Activated naive CD4-positive, alpha-beta T cell (primary cell): ENCODE measurements around the gene RPSA.
"Not testable (repeated sequence)": the region's sequence is repeated elsewhere in the genome, so short reads cannot be mapped to it uniquely, and the experiment has no call there.

ENCODE experiments used
- DNase-seq, 4 experiments: peaks; one replicate each; lab custom pipeline; 2025; lab: John Stamatoyannopoulos, UW

Gene RPSA

DNA sequence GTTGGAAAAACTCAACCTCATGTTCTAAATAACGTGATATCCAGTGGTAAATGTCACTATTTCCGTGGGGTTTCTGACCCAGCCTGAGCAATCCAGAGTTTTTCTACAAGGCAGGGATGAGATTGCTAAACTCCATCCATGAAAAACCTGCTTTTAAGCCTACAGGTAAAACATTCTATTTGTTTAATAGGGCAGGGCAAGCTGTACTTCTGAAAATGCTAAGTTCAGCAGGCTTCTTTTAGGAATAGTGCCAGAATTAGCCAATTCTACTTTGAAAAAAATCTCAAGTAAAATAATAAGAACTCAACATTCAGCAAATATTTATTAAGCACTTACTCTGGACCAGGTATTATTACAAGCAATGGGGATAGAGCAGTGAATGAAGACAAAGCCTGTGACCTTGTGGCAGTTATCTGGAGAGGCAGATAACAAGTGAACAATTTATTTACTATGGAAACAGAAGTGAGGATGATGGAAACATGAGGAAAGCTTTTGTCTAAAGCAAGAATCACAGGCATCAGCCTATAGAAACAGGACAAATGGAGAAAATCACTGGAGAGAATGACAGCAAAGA lies 13.3 kb downstream of the RPSA start:
- no peak for DNase-seq

DNA sequence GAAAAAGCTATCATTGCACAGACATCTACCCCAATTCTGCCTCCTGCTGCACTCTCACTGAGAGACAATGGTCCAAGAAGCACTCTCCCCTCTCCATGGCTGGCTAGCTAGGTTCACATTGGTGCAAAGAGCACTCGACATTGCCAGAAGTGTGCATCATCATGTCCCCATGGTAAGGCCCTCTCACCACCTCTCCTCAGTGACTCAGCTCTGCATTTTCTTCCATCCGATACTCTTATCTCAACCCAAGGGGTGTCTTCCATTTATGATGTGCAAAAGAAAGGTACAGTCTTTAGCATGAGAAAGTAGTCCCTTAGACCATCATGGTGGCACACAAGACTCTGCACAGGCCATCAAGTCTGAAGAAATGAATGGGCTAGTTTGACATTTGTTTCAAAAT lies 14.0 kb downstream of the RPSA start:
- DNase-seq, result no peak

DNA sequence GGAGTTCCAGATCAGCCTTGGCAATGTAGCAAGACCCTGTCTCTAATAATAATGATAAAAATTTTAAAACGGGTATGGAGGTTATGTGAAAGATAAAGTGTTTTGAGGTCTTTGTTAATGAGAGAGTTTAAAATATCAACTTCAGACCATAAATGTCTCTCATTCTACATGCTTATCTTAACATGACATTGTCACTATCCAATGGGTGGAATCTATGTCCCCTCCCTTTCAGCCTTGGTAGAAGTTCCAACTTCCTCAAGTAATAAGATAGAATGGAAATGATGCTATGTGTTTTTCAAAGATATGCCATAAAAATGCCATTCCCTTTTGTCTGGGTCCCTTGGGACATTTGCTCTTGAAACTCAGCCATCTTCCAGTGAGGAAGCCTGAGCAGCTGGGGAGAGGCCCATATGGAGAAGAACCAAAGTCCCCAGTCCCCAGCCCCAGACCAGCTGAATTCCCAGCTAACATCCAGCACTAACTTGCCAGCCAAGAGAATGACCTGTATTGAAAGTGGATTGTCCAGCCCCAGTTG lies 17.0 kb downstream of the RPSA start:
- no peak for DNase-seq

DNA sequence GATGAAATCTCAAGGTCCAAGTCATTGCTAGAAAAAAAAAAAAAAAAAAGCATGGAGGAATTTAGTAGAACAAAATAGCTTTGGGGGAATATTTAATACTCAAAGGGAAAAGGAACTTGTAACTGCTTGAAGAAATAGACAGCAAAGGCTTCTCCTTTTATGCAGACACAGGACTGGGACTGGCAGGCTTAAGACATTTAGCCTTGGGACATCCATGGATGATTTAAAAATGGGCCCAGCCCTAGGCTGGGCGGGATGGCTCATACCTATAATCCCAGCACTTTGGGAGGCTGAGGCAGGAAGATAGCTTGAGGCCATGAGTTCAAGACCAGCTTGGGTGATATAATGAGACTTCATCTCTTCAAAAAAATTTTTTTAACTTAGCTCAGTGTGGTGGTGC lies 19.8 kb downstream of the RPSA start:
- no peak for DNase-seq

DNA sequence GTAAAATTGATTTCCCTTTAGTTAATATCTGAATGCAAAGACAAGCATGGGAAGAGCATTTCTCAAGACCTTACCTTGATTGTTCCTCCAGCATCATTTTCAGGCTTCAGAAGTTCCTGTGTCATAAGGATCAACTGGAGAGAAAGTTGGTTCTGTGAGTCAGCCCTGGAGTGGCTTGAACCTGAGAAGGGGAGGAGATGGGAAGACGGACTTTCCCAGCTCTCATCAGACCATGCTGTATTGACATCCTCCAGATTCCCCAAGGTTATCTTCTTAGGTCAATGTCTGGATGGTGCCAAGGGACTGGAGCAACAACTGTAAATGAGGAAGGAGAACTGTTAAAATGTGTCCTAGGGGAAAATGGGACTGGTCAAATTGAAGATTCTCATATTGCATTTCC lies 21.0 kb downstream of the RPSA start:
- DNase-seq, result no peak

DNA sequence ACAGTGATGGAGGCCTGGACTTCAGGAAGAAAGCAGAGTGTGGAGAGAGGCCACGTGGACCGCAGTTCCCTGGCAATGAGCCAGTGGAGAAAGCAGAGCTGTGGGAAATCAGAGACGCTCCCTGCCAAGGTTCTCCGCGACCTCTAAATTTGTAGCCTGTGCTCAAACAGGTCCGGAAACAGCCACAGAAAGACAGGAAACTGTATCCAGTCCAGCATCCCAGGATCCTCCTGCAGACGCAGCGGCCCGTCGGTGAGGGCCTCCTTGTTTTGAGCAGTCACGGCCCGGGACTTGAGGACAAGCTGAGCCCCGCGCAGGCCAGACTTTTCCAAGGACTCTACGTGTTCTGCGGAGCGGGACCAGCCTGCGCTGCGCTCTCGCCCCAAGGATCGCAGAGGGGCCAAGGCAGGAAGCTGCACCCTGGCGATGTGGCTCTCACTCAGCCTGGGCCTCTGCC lies 22.3 kb downstream of the RPSA start:
- no peak for DNase-seq

DNA sequence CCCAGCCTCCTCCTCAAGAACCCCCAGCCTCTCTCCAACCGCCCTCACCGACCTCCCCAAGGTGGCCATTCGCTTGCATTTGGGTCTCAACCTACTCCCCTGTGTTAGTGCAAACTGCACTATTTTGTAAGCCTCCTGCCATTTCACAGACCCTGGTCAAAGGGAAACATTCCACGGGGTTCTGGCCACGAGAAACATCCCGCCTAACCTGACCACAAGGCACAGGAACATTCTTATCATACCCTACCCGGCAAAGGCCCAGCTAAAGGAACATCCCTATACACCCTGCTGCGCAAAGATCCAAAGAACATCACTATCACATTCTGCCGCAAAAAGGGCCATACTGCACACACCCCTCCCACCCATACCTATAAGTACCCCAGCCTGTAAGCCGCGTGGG lies 22.9 kb downstream of the RPSA start:
- DNase-seq, result no peak

DNA sequence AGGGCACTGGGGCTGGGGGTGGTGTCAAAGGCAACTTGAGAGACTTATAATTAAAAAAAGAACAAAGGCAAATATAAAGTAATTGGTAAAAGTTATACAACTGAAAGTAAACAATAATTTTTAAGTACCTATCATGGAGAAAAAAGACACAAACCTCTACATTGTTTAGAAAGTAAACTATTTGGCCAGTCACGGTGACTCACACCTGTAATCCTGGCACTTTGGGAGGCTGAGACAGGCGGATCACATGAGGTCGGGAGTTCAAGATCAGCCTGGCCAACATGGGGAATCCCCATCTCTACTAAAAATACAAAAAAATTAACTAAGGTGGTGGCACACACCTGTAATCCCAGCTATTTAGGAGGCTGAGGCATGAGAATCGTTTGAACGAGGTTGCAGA lies 25.8 kb downstream of the RPSA start:
- no peak for DNase-seq

DNA sequence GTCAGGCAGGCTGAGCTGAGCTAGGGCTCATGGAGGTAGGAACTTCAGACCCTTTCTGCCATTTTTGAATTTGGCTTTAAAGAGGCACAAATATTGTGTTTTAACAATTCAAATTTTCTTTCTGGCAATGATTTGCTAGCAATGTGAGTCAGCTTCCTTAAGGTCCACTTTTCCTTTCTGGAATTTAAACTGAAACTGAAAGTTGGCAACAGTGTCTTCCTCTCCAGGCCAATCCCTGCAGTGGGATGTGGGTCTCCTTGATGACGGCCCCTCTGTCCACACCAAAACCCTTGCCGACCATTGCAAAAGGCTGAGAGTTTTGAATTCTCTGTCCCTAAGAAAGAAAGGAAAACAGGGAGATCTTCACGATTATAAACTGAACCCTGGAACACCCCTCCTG lies 27.1 kb downstream of the RPSA start:
- no peak for DNase-seq

DNA sequence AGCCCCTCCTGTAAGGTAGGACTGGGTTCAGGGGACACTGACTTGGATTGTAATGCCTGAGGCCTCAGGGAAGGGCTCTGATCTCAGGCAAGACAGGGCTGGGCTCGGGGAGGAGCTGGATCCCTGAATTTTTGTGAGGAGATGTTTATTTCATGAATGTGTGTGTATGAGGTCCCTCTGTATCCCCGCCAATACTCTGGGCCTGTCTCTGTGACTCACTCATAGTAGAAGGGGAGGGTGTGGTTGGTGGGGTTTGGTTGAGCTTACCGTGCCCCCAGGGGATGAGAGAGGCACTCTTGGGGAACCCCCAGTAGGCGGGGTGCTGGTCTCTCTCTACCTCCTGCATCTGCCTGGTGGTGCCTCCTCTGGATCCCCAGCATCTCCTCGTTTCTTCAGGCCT lies 28.1 kb downstream of the RPSA start:
- DNase-seq, result no peak

DNA sequence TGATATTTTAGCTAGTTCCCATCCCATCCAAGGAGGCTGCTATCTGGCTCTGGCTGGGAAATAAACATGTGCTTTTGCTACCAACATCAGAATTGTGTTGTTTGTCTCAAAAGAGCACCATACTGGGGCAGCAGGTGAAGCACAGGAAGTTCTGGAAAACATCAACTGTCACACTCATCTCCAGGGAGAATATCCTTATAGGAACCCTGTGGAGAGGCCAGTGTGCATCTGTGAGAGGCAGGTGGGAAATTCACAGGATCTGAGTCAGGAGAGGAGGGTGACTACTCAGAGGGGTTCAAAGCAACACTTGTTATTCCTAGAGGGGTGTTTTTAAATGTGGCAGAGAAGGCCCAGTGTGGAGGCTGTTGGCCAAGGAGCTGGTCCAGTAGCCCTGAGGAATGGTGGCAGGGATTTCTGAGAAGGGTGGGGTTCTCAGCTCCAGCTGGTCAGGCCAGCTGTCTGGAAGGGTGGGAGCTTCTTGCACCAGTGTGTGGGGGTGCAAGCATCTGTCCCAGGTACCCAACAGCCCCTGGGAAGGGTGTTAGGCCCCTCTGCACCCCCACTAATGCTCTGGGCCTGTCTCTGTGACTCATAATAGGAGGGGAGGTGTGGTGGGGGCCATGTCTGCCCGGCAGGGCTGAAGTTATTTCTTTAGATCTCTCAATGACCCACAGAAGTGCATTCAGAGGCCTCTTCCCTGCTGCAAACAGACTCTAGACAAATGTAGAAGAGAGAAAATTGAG lies 28.7 kb downstream of the RPSA start:
- no peak for DNase-seq

DNA sequence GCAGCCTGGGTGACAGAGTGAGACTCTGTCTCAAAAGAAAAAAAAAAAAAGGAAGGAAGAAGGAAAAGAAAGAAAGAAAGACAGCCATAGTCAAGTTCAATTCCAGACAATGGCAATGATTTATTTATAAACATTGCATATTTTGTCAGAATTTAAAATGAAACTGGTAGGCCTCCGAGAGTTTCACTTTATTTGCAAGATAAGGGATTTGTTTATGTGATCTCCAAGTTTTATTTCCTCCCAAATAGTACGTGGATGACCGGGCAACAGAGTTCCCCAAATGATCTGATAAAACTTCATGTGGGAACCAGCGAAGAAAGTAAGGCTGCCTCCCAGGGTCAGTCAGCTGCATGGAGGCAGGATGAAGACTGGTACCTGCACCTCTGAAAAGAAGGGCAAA lies 32.4 kb downstream of the RPSA start:
- DNase-seq, result no peak

DNA sequence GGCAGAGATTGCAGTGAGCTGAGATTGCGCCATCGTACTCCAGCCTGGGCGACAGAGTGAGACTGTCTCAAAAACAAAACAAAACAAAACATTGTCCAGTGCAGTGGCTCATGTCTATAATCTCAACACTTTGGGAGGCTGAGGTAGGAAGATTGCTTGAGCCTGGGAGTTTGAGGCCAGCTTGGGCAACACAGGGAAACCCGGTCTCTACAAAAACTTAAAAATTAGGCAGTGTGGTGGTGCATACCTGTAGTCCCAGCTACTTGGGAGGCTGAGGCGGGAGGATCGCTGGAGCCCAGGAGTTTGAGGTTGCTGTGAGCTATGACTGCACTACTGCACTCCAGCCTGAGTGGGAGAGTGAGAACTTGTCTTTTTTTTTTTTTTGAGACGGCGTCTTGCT lies 33.8 kb downstream of the RPSA start:
- no peak for DNase-seq

DNA sequence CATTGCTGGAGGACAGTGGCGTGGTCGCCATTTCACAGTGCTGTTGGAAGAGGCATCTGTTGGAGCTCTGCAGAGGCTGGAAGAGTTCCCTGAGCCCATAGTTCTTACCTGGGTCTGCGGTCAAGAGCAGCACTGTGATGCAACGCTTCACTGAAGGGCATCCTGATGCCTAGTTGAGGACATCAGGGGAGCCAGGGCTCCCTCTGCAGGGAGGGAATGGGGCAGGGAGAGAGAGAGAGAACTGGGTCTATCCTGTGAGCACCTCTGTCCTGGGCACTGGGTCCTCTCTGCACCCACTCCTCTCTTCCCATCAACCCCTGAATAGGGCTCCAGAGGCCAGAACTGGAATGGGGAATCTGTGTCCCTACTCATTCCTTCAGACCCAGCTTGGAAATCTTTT lies 37.0 kb downstream of the RPSA start:
- DNase-seq, result no peak

DNA sequence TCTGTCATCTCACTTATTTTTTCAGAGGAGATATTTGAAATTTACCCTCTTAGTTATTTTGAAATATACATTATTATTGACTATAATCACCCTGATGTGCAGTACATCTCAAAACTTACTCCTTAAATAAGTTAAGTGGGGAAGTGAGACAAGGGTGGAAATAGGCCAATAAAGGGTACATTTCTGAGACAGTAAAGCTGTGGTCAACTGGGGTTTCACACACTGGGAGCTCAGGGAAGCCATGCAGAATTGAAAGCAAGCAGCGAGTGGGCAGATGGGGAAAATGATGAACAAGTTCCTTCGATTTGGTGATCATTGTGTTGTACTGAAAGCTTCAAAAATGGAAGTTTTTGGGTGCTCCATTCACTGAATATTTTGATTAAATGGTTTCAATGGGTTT lies 39.4 kb downstream of the RPSA start:
- DNase-seq, result no peak

DNA sequence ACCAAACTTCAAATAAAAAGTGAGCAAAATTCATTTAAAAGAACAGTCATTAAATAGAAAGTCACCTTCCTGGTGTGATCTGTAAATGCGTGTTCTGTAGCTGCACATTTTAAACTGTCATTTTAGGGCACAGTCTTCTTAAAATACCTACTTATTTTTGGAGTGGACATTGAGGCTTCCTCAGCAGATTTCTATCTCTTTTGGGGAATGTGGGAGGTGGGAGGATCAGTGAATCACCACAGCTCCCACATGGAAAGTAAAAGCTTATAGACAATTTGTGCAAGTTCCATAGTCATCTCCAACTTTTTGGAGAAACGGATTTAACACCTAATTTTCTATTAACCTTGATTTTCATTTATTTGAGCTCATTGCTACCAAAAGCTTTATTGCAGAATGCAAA lies 39.9 kb downstream of the RPSA start:
- DNase-seq, result no peak

DNA sequence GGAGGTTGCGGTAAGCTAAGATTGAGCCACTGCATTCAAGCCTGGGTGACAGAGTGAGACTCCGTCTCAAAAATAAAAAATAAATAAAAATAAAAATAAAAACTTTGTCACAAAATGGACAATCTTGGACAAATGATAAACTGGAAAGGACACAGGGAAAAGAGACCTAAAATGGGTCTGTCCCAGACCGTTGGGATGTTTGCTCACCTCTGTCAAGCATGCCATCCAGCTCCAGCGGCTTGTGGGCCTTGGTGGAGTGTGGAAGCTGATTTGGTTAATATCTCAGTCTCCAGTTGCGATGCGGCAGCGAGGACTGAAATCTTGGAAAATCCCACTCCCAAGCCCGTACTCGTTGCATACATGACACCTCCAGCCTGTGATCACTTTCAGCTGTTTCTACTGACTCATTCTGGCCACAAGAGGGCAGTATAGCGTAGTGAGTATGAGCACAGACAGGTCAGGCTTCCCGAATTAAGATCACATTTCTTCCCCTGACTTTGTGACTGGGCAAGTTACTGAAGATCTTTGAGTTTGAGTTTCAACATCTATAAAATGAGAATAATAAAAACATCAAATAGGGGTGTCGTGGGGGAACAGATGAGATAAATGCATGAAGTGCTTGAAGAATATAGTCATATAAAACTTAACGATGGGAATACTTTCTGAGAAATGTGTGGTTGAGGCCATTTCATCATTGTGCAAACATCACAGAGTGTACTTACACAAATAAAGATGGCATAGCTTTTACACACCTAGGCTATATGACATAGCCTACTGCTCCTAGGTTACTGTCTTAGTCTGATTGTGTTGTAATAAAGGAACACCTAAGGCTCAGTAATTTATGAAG lies 41.3 kb downstream of the RPSA start:
- DNase-seq, result peak in 1 of 4 experiments; percentile 20

DNA sequence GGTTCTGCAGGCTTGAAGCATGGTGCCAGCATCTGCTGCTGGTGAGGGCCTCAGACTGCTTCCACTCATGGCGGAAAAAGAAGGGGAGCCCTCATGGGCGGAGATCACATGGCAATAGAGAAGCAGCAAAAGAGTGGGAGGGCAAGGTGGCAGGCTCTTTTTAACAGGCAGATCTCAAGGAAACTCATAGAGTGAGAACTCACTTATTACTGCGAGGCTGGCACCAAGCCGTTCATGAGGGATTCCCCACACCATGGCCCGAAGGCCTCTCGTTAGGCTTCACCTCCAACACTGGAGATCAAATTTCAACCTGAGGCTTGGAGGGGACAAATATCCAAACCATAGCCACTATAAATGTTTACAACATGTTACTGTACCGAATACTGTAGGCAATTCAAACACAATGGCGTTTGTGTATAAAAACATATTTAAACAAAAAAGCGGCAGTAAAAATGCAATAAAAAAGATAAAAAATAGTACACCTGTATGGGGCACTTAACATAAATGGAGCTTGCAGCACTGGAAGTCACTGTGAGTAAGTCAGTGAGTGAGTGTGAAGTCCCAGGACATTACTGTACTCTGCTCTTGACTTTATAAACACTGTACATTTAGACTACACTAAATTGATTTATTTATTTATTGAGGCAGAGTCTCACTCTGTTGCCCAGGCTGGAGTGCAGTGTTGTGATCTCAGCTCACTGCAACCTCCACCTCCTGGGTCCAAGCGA lies 42.1 kb downstream of the RPSA start:
- no peak for DNase-seq

DNA sequence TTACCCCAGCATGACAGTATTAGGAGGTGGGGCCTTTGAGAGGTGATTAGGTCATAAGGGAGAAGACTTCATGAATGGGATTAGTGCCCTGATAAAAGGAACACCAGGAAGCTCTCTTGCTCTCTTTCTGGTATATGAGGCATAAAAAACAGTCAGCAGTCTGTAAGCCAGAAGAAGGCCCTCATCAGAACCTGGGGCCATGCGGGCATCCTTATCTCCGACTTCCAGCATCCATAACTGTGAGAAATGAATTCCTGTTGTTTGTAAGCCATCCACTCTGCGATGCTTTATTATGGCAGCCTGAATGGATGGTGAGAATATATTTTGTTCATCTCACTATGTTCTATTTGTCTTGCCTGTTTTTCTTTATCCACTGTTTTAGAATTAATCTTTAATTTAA lies 43.3 kb downstream of the RPSA start:
- DNase-seq, result no peak

DNA sequence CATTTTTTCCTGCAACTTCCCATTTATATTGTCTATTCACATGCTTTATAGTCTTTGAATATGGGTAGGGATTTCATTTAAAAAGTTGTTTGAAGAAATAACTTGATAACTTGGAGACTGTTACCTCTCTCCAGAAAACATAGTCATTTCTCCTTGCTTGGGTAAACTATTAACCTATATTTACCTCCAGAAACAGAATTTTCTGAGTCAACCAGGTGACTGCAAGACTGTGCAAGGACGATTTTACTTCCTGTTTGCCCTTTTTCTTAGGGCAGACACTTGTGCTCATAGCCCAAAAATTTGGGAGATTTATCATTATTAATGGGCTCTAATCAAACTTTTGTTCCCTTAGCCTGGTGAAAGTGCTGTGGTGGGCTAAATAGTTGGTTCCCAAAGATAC lies 46.6 kb downstream of the RPSA start:
- no peak for DNase-seq

DNA sequence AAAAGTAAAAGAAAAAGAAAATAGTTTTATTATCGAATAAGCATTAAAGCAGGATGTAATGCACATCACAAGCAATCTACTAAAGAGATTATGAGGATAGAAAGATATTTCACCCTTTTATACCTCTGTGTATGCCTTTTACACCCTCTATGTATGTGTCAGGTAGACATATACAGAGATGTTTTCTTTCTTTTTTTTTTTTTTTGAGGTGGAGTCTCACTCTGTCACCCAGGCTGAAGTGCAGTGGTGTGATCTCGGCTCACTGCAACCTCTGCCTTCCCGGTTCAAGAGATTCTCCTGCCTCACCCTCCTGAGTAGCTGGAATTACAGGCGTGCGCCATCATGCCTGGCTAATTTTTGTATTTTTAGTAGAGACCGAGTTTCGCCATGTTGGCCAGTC lies 47.4 kb downstream of the RPSA start:
- not testable (repeated sequence) for DNase-seq

DNA sequence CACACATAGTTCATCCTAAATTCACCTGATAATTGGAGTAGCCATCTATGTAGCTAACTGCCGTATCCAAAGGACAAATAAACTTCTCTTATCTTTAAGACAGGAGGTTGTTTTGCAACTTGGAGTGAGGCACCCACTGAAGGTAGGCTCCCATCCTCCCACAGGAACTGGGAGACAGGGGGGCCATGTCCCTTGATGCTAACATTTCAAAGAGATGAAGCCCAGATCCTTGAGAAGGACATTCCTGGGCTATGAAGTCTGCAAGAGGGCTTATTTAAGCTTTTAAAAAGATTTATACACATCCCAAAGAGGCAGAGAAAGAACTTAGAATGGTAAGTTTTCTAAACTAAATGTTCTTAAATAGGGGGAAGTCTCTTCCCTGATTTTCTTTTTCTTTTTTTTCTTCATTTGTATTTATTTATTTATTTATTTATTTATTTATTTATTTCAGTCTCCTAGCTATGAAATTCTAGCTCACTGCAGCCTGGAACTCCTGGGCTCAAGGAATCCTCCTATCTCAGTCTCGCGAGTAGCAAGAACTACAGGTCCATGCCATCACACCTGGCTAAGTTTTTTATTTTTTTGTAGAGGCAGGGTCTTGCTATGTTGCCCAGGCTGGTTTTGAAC lies 48.2 kb downstream of the RPSA start:
- no peak for DNase-seq
